ENCODE data around the gene SYTL3.

SYTL3 gene

GRCh38 chr6:158773581-158774449, 124.0 kb downstream of the SYTL3 start:
- H3K4me3 ChIP-seq (replicated peaks; ENCODE audit: low read depth, low read length): no peak overlapping the region
- DNase-seq (ENCODE audit: extremely low read depth, insufficient read length): no peak
- peaks cover 64% of the 10 kb centered on the region for H3K36me3 ChIP-seq (ENCODE audit: control insufficient read depth, insufficient read depth, low read length)
- no peaks in the 10 kb centered on the region for H3K27me3 ChIP-seq (replicated peaks; ENCODE audit: control insufficient read depth, insufficient read depth, low read length)
- TF ChIP-seq, protein P1, sequence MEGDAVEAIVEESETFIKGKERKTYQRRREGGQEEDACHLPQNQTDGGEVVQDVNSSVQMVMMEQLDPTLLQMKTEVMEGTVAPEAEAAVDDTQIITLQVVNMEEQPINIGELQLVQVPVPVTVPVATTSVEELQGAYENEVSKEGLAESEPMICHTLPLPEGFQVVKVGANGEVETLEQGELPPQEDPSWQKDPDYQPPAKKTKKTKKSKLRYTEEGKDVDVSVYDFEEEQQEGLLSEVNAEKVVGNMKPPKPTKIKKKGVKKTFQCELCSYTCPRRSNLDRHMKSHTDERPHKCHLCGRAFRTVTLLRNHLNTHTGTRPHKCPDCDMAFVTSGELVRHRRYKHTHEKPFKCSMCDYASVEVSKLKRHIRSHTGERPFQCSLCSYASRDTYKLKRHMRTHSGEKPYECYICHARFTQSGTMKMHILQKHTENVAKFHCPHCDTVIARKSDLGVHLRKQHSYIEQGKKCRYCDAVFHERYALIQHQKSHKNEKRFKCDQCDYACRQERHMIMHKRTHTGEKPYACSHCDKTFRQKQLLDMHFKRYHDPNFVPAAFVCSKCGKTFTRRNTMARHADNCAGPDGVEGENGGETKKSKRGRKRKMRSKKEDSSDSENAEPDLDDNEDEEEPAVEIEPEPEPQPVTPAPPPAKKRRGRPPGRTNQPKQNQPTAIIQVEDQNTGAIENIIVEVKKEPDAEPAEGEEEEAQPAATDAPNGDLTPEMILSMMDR (IDR thresholded peaks at IDR 0.05; ENCODE audit: insufficient read depth, low read length, poor library complexity, severe bottlenecking): no peak

GRCh38 chr6:158774717-158775449, 125.0 kb downstream of the SYTL3 start:
- no peak for DNase-seq (ENCODE audit: extremely low read depth, insufficient read length)
- H3K4me3 ChIP-seq (replicated peaks; ENCODE audit: low read depth, low read length): no peak overlapping the region
- TF ChIP-seq, protein P1 (IDR thresholded peaks at IDR 0.05; ENCODE audit: insufficient read depth, low read length, poor library complexity, severe bottlenecking): no peak
- no peaks in the 10 kb centered on the region for H3K27me3 ChIP-seq (replicated peaks; ENCODE audit: control insufficient read depth, insufficient read depth, low read length)
- H3K36me3 ChIP-seq (ENCODE audit: control insufficient read depth, insufficient read depth, low read length): peaks cover 58% of the 10 kb centered on the region

DNA sequence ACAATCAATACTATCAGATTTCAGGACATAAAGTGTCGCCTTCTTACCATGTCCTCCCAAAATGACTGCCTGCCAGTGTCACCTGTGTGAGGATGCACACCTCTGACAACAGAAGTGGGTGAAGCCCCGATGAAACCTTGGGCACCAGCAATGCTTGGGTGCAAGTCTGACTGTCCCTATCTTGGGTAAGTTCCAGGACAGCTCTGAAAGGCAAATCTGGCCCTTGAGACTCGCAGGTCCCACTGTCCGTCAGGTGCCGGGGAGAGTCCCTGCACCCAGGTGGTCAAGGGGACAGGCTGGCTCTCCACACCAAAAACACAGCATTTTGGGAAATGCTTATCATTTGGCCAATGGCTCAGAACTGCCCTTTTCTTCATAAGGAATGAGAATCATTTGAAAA, 126.0 kb downstream of the SYTL3 start:
- Histone ChIP-seq H3K4me3 (replicated peaks; ENCODE audit: low read depth, low read length) (no peak overlapping the region), H3K36me3 (ENCODE audit: control insufficient read depth, insufficient read depth, low read length) (peaks cover 52% of the 10 kb centered on the region), H3K27me3 (replicated peaks; ENCODE audit: control insufficient read depth, insufficient read depth, low read length) (no peaks in the 10 kb centered on the region)
- TF ChIP-seq, protein P1 (IDR thresholded peaks at IDR 0.05; ENCODE audit: insufficient read depth, low read length, poor library complexity, severe bottlenecking): no peak
- DNase-seq (ENCODE audit: extremely low read depth, insufficient read length): no peak

- no peaks in the 10 kb centered on the region for H3K27me3 ChIP-seq (replicated peaks; ENCODE audit: control insufficient read depth, insufficient read depth, low read length)
- H3K36me3 ChIP-seq (ENCODE audit: control insufficient read depth, insufficient read depth, low read length): peaks cover 48% of the 10 kb centered on the region
- DNase-seq (ENCODE audit: extremely low read depth, insufficient read length): no peak
- H3K4me3 ChIP-seq (replicated peaks; ENCODE audit: low read depth, low read length): no peak overlapping the region
- TF ChIP-seq, protein P1 (IDR thresholded peaks at IDR 0.05; ENCODE audit: insufficient read depth, low read length, poor library complexity, severe bottlenecking): no peak
Measured at GRCh38 chr6:158776737-158777136, 126.9 kb downstream of the SYTL3 start.

DNA sequence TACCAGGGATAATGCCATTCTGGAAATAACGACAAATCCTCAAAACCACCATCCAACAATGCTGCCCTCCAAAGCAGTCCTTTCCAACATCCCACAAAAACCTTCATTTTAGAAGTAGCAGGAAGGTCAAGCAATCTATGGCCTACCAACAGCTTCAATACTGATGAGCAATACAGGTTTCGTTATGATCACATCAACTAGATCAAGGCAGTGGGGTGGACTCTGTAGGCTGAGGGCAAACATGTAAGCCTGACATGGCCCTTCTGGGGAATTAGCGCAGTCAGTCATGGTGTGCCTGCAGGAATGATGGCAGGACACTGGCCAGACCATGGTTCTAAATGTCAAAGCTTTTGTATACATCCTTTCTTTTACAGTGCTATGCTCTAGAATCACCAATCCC, 127.7 kb downstream of the SYTL3 start:
- H3K27me3 ChIP-seq (replicated peaks; ENCODE audit: control insufficient read depth, insufficient read depth, low read length): no peaks in the 10 kb centered on the region
- H3K36me3 ChIP-seq (ENCODE audit: control insufficient read depth, insufficient read depth, low read length): peaks cover 47% of the 10 kb centered on the region
- DNase-seq (ENCODE audit: extremely low read depth, insufficient read length): no peak
- no peak overlapping the region for H3K4me3 ChIP-seq (replicated peaks; ENCODE audit: low read depth, low read length)
- TF ChIP-seq, protein P1 (IDR thresholded peaks at IDR 0.05; ENCODE audit: insufficient read depth, low read length, poor library complexity, severe bottlenecking): no peak

Data from GM06990 (cell line).